Hepatocyte (in vitro differentiated cells): ENCODE results near the gene MSI2. TPM values are rescaled to one million over a fixed set of nuclear protein-coding genes. Genes with fewer than 3 reads are reported as not detected.

Source experiments
- DNase-seq: peaks from one replicate; pipeline ENCODE4 v3.0.0-alpha.2; 2016; ENCODE audit warnings: low spot score
- H2AFZ ChIP-seq: fragments of 200-600 bp; sonication (generic); 2 replicates; pipeline ENCODE4 v1.6.0; 2016; ENCODE audit warnings: antibody characterized with exemption, mild to moderate bottlenecking
- H3K27ac ChIP-seq: fragments of 200-600 bp; sonication (generic); 2 replicates; pipeline ENCODE4 v1.5.1; 2016; ENCODE audit warnings: mild to moderate bottlenecking
- H3K27me3 ChIP-seq: fragments of 200-600 bp; sonication (generic); 2 replicates; pipeline ENCODE4 v1.6.1; 2016
- H3K36me3 ChIP-seq: fragments of 200-600 bp; sonication (generic); replicated peaks from 2 replicates; pipeline ENCODE4 v1.5.1; 2016; ENCODE audit warnings: low read depth; ENCODE audit not compliant: insufficient read depth
- H3K4me1 ChIP-seq: fragments of 200-600 bp; sonication (generic); 2 replicates; pipeline ENCODE4 v1.5.1; 2016; ENCODE audit warnings: mild to moderate bottlenecking, moderate library complexity; ENCODE audit not compliant: insufficient read depth
- H3K4me2 ChIP-seq: fragments of 200-600 bp; sonication (generic); 2 replicates; pipeline ENCODE4 v1.6.0; 2016
- H3K4me3 ChIP-seq: fragments of 200-600 bp; sonication (generic); 2 replicates; pipeline ENCODE4 v1.5.1; 2016; ENCODE audit warnings: mild to moderate bottlenecking
- H3K79me2 ChIP-seq: fragments of 200-600 bp; sonication (generic); 2 replicates; pipeline ENCODE4 v1.6.0; 2017; ENCODE audit warnings: mild to moderate bottlenecking
- H3K9me2 ChIP-seq: fragments of 200-600 bp; sonication (generic); replicated peaks from 2 replicates; pipeline ENCODE4 v1.6.0; 2017; ENCODE audit warnings: mild to moderate bottlenecking; ENCODE audit not compliant: insufficient read depth
- H3K9me3 ChIP-seq: fragments of 200-600 bp; sonication (generic); 2 replicates; pipeline ENCODE4 v1.5.1; 2016; ENCODE audit warnings: low read depth, mild to moderate bottlenecking
- H4K20me1 ChIP-seq: fragments of 200-600 bp; sonication (generic); 2 replicates; pipeline ENCODE4 v1.6.0; 2016; ENCODE audit warnings: mild to moderate bottlenecking; ENCODE audit not compliant: insufficient read depth, poor library complexity, severe bottlenecking
- CTCF ChIP-seq: fragments of 200-600 bp; sonication (generic); IDR thresholded peaks from 2 replicates; pipeline ENCODE4 v1.5.1; 2016; ENCODE audit warnings: antibody characterized with exemption, mild to moderate bottlenecking; ENCODE audit not compliant: poor library complexity
- EZH2 ChIP-seq: fragments of 200-600 bp; sonication (generic); IDR thresholded peaks from 2 replicates; pipeline ENCODE4 v1.6.1; 2016; ENCODE audit warnings: antibody characterized with exemption, mild to moderate bottlenecking, borderline replicate concordance
- EZH2phosphoT487 ChIP-seq: fragments of 200-600 bp; sonication (generic); IDR thresholded peaks from one replicate; pipeline ENCODE4 v1.6.1; 2018; ENCODE audit warnings: antibody characterized with exemption, mild to moderate bottlenecking, low read depth, moderate library complexity; ENCODE audit not compliant: unreplicated experiment, severe bottlenecking
- WGBS: methylation state at CpG from one replicate; pipeline ENCODE4 v1.1.6; 2016; ENCODE audit warnings: low lambda C conversion rate; ENCODE audit errors: missing lambda C conversion rate; 5-methylcytosine and 5-hydroxymethylcytosine counted together
- polyA plus RNA-seq: library from polyadenylated mRNA; unstranded; fragments of >200 nt; fragmentation: Nextera tagmentation; extraction: Ambion mirVana; gene quantifications from 2 replicates; pipeline ENCODE4 v1.2.1, GENCODE V29; 2016
- total RNA-seq: library from RNA; depleted of rRNA; stranded (reverse); fragments of >200 nt; gene quantifications from 2 replicates; pipeline ENCODE4 v1.2.3, GENCODE V29; 2014

Gene MSI2
- total and polyA plus RNA-seq, 2 experiments from 2014 or later = 16.1 to 60.6 TPM

GRCh38 chr17:57432507-57433277, 176.4 kb downstream of the MSI2 start:
- H3K36me3 ChIP-seq = no peaks in the 10 kb centered on the region
- 77% methylated on average over 19 of the region's 19 CpGs for WGBS
- no peak overlapping the region for H3K27ac ChIP-seq
- H3K4me3 ChIP-seq = no peak overlapping the region
- no peak for TF ChIP-seq EZH2
- no peak for TF ChIP-seq CTCF
- no peak for TF ChIP-seq EZH2phosphoT487
- no peak for DNase-seq
- H3K9me3 ChIP-seq = no peaks in the 10 kb centered on the region
- peaks cover 92% of the 10 kb centered on the region for H3K79me2 ChIP-seq
- H3K4me2 ChIP-seq = no peak overlapping the region
- H4K20me1 ChIP-seq = peaks cover 2% of the 10 kb centered on the region
- H2AFZ ChIP-seq = no peak overlapping the region
- no peaks in the 10 kb centered on the region for H3K9me2 ChIP-seq
- no peaks in the 10 kb centered on the region for H3K27me3 ChIP-seq
- H3K4me1 ChIP-seq = peaks cover 6% of the 10 kb centered on the region

- peaks cover 6% of the 10 kb centered on the region for H3K4me1 ChIP-seq
- no peak overlapping the region for H3K4me2 ChIP-seq
- WGBS = 95% methylated on average over 10 of the region's 10 CpGs
These were observed 177.1 kb downstream of the MSI2 start for GRCh38 chr17:57433452-57433851.

GRCh38 chr17:57434361-57434760, 178.0 kb downstream of the MSI2 start:
- WGBS = 100% methylated on average over 1 of the region's 1 CpG
- Histone ChIP-seq H2AFZ (no peak overlapping the region), H3K9me2 (no peaks in the 10 kb centered on the region), H3K27ac (no peak overlapping the region), H3K79me2 (peaks cover 90% of the 10 kb centered on the region), H3K4me3 (no peak overlapping the region), H3K36me3 (no peaks in the 10 kb centered on the region), H3K9me3 (no peaks in the 10 kb centered on the region), H3K4me2 (no peak overlapping the region), H3K27me3 (no peaks in the 10 kb centered on the region), H4K20me1 (no peaks in the 10 kb centered on the region), H3K4me1 (peaks cover 6% of the 10 kb centered on the region)
- no peak for TF ChIP-seq EZH2
- no peak for TF ChIP-seq CTCF
- TF ChIP-seq EZH2phosphoT487 = no peak
- DNase-seq = no peak

More at GRCh38 chr17:57433452-57433851, 177.1 kb downstream of the MSI2 start:
- Histone ChIP-seq H3K79me2 (peaks cover 92% of the 10 kb centered on the region), H3K9me3 (no peaks in the 10 kb centered on the region), H3K27ac (no peak overlapping the region), H3K36me3 (no peaks in the 10 kb centered on the region), H4K20me1 (no peaks in the 10 kb centered on the region), H3K9me2 (no peaks in the 10 kb centered on the region), H3K4me3 (no peak overlapping the region), H2AFZ (no peak overlapping the region), H3K27me3 (no peaks in the 10 kb centered on the region)
- DNase-seq = no peak
- TF ChIP-seq EZH2phosphoT487 (no peak), CTCF (no peak), EZH2 (no peak)
